Measurements from ENCODE around the gene FAM124B.

- TF ChIP-seq CTCF (conservative IDR thresholded peaks at IDR 0.05 in 1 of 2, IDR thresholded peaks at IDR 0.05 in 1 of 2; ENCODE audit: low read depth in 1 of 2, low read length in 2 of 2) (no peak), EZH2 (IDR thresholded peaks at IDR 0.05; ENCODE audit: low read length, missing control alignments) (no peak)
Observed at GRCh38 chr2:224405841-224406370, 4.0 kb upstream of the FAM124B start.

Data from fibroblast of lung (primary cell).